ENCODE measurements around the gene NPC1. TPM values are rescaled to one million over a fixed set of nuclear protein-coding genes. Genes with fewer than 3 reads are reported as not detected.

Gene NPC1
- total RNA-seq, 1 donor from 2014 or later, result 40.1 TPM

- Mint-ChIP-seq H3K27me3 (ENCODE audit: unreplicated experiment) (no peaks in the 10 kb centered on the region), H3K4me1 (ENCODE audit: unreplicated experiment) (peaks cover 24% of the 10 kb centered on the region), H3K4me3 (ENCODE audit: unreplicated experiment) (peak overlapping the region; percentile 95), H3K27ac (ENCODE audit: unreplicated experiment) (no peak overlapping the region), H3K36me3 (ENCODE audit: unreplicated experiment) (peaks cover 9% of the 10 kb centered on the region), H3K9me3 (ENCODE audit: unreplicated experiment) (no peaks in the 10 kb centered on the region)
- no peak for TF ChIP-seq CTCF (IDR thresholded peaks at IDR 0.05)
- no peak for DNase-seq (ENCODE audit: extremely low spot score, unreplicated experiment)
Observed at GRCh38 chr18:23504720-23505119, 81.6 kb downstream of the NPC1 start.

- peak overlapping the region; percentile 71 for H3K27ac Mint-ChIP-seq (ENCODE audit: unreplicated experiment)
Observed at GRCh38 chr18:23503963-23504344, 82.4 kb downstream of the NPC1 start.

DNA sequence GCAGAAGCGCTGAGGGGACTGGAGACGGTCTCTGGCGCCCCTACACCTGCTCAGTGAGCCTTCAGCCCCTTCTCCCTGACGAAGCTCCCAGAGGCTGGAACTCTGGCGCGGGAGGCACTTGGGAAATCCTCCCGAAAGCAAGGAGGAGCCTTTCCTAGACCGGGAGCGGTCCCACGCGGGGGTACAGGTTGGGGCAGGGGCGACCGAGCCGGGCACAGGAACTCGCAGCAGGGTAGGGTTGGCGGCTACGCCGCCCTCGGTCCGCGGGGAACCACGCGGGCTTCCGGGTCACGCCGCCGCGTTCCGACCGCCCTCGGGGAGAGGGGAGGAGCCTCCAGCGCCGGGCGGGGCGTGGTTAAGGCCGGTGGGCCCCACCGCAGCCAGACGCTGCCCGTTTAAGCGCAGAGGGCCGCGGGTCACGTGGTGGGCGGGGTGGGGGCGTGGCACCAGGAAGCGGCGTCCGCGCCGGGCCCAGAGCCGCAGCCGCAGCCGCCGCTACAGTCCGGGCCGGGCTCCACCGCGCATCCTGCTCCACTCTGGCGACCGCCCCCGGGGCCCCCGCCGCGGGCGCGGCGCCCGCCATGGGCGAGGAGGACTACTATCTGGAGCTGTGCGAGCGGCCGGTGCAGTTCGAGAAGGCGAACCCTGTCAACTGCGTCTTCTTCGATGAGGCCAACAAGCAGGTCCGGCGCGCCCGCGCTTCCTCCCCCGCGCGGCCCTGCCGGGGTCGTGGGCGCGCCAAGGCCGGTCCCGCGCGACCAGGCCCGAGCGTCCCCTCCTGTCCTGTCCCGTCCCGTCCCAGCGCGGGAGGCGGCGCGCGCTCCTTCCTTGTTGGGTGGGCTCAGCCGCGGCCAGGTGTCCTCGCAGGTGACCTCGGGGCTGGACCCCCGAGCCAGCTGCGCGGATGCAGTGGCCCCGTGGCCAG, 83.0 kb downstream of the NPC1 start, which contains the start of gene RMC1:
RMC1 (plus strand) TSS at position 474 of the 925 bp plus-strand sequence; CDS start at position 582, 108 bp downstream.
- Mint-ChIP-seq H3K36me3 (ENCODE audit: unreplicated experiment) (peaks cover 6% of the 10 kb centered on the region), H3K9me3 (ENCODE audit: unreplicated experiment) (no peaks in the 10 kb centered on the region), H3K4me3 (ENCODE audit: unreplicated experiment) (peak within 1 kb of the TSS; percentile 95), H3K4me1 (ENCODE audit: unreplicated experiment) (peaks cover 24% of the 10 kb centered on the region), H3K27me3 (ENCODE audit: unreplicated experiment) (no peaks in the 10 kb centered on the region), H3K27ac (ENCODE audit: unreplicated experiment) (peak within 1 kb of the TSS; percentile 78)
- peak; percentile 26 for TF ChIP-seq CTCF (IDR thresholded peaks at IDR 0.05)
- DNase-seq (ENCODE audit: extremely low spot score, unreplicated experiment), result peak; percentile 98

More at GRCh38 chr18:23503963-23504344, 82.4 kb downstream of the NPC1 start:
- Mint-ChIP-seq H3K4me3 (ENCODE audit: unreplicated experiment) (peak overlapping the region; percentile 95), H3K4me1 (ENCODE audit: unreplicated experiment) (peaks cover 24% of the 10 kb centered on the region), H3K27me3 (ENCODE audit: unreplicated experiment) (no peaks in the 10 kb centered on the region), H3K36me3 (ENCODE audit: unreplicated experiment) (peaks cover 9% of the 10 kb centered on the region), H3K9me3 (ENCODE audit: unreplicated experiment) (no peaks in the 10 kb centered on the region)
- no peak for TF ChIP-seq CTCF (IDR thresholded peaks at IDR 0.05)
- no peak for DNase-seq (ENCODE audit: extremely low spot score, unreplicated experiment)

GRCh38 chr18:23502516-23503037, 83.7 kb downstream of the NPC1 start:
- Mint-ChIP-seq H3K27ac (ENCODE audit: unreplicated experiment) (peak overlapping the region; percentile 78), H3K27me3 (ENCODE audit: unreplicated experiment) (no peaks in the 10 kb centered on the region), H3K4me1 (ENCODE audit: unreplicated experiment) (peaks cover 24% of the 10 kb centered on the region), H3K4me3 (ENCODE audit: unreplicated experiment) (peak overlapping the region; percentile 79), H3K9me3 (ENCODE audit: unreplicated experiment) (no peaks in the 10 kb centered on the region), H3K36me3 (ENCODE audit: unreplicated experiment) (peaks cover 4% of the 10 kb centered on the region)
- no peak for DNase-seq (ENCODE audit: extremely low spot score, unreplicated experiment)
- no peak for TF ChIP-seq CTCF (IDR thresholded peaks at IDR 0.05)

GRCh38 chr18:23501626-23502025, 84.7 kb downstream of the NPC1 start:
- TF ChIP-seq CTCF (IDR thresholded peaks at IDR 0.05), result no peak
- H3K27ac Mint-ChIP-seq (ENCODE audit: unreplicated experiment), result no peak overlapping the region
- no peaks in the 10 kb centered on the region for H3K27me3 Mint-ChIP-seq (ENCODE audit: unreplicated experiment)
- peaks cover 24% of the 10 kb centered on the region for H3K4me1 Mint-ChIP-seq (ENCODE audit: unreplicated experiment)
- no peaks in the 10 kb centered on the region for H3K36me3 Mint-ChIP-seq (ENCODE audit: unreplicated experiment)
- DNase-seq (ENCODE audit: extremely low spot score, unreplicated experiment), result no peak
- H3K9me3 Mint-ChIP-seq (ENCODE audit: unreplicated experiment), result no peaks in the 10 kb centered on the region
- H3K4me3 Mint-ChIP-seq (ENCODE audit: unreplicated experiment), result no peak overlapping the region

All from osteocyte (in vitro differentiated cells).